Measurements from ENCODE around the gene CELSR1.

The CELSR1 gene

DNA sequence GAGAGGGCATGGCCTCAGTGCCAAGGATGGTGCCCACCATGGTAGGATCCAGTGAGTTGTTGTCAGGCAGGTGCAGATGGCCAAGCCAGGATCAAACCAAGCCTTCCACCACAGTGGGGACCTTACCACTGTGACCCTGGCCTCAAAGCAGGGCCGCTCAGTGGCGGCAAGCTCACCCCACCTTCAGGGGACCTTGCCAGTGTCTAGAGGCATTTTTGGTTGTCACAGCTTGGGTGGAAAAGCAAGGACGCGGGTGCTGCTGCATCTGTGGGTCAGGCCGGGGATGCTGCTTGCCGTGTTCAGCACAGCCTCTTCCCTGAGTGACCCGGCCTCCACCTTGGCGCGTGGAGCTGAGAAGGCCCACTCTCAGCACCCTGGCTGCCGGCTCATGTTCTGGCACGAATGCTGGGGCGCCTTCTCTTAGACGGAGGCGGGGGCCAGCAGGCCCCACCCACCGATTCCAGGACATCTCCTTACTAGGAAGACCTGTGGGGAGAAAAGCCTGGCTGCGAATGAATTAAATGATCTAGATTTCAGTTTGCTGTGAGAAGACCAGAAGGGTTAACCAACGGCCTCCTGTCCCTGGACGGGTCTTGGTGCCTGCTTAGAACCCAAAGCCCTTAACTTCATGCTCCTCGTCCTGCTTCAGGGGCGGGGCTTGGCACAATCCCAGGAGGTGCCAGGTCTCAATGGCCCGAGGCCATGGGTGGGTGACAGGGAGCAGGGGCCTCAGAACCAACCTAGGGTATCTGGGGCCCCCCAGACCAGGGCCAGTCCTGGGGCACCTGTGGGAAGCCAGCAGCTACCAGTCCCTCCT lies 183.0 kb downstream of the CELSR1 start:
- no peak overlapping the region for H3K4me3 ChIP-seq (ENCODE audit: low read depth, low read length)

DNA sequence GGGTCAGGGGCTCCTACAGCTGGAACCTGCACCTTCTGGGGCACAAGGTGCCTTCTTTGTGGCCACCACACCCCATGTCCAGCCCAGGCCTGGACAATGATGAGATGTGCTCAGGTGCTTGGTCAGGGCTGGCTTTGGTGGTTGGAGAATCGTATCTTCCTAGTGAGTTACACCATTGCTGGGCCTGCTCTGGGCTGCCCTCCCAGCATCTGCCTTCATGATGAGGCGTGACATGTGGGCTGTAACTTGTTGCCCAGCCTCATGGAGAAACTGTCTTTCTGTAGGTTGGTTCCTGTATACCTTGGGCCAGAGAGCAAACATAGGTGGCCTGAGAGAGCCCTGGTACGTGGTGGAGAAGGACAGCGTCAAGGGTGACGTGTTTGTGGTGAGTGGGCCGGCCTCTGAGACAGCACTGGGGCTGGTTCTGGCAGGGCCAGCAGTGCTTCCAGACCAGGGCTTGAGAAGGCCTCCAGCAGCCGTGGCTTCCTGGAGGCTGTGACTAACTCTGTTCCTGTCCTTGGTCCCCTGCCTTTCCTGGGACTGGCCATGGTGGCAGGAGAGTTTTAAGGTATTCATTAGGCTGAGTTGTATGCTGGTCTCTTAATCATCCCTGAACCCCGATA lies 183.8 kb downstream of the CELSR1 start:
- no peak overlapping the region for H3K4me3 ChIP-seq (ENCODE audit: low read depth, low read length)

DNA sequence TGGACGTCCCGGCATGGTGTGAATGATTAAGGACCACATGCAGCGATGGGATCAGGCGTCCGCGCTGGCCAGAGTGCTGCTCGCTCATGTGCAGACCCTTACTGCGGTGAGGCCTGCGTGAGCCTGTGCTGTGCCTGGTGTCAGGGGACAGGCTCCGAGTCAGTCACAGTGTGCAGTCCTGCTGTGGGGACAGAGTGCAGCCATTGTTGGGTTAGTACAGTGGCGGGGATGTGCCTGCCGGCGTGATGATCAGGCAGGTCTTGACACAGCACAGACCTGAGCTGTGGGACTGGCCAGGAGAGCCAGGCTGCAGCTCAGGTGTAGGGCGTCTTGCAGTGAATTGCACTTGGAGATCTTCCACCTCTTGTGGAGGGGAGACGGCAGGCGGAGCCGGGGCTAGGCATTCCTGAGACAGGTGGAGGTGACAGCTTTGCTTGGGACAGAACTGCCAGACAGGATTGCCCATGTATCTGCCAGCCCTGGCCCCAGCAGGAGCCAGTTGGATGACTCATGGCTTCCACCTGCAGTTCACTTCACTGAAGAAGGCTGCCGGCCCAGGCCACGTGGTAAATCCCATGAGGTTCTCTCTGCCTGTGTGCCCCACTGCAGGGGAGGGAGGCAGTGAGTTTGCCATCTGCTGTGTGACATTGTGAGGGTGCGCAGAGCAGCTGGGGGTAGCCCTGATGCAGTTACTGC lies 184.6 kb downstream of the CELSR1 start:
- no peak overlapping the region for H3K4me3 ChIP-seq (ENCODE audit: low read depth, low read length)

DNA sequence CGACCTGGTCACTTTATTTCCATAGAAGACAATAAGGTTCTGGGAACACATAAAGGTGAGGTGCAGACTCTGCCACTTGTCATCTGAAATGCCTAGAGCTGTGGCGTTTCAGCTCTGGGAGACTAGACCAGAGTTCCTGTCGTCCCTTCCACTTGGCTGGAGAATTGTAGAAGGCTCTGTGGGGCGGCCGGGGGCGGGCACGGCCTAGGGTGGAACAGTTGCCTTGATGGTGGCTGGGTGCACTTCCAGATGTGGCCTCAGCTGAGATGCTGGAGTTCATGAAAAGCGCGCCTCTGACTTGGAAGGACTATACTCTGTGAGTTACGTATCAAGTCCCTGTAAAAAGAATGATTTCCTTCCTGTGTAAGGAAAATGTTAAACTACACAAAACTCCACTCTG lies 185.1 kb downstream of the CELSR1 start:
- H3K4me3 ChIP-seq (ENCODE audit: low read depth, low read length): no peak overlapping the region

DNA sequence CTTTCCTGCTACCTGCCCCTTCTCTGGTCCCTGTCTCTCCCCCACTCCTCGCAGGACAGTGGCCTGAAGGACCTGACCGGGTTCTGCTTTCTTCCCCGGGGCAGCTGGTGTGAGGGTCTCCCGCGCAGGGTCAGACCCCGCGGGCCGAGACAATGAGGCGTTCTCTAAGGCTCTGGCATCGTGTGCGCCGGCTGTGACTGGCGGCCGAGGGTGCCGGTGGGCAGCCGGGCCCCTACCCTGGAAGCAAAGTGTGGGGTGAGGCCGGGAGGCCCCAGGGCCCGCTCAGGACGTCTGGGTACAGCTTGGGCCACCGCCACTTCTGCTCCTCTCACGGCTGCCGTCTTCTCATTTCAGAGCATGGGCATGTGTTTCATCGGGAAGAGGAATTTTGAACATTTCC lies 185.7 kb downstream of the CELSR1 start:
- no peak overlapping the region for H3K4me3 ChIP-seq (ENCODE audit: low read depth, low read length)

DNA sequence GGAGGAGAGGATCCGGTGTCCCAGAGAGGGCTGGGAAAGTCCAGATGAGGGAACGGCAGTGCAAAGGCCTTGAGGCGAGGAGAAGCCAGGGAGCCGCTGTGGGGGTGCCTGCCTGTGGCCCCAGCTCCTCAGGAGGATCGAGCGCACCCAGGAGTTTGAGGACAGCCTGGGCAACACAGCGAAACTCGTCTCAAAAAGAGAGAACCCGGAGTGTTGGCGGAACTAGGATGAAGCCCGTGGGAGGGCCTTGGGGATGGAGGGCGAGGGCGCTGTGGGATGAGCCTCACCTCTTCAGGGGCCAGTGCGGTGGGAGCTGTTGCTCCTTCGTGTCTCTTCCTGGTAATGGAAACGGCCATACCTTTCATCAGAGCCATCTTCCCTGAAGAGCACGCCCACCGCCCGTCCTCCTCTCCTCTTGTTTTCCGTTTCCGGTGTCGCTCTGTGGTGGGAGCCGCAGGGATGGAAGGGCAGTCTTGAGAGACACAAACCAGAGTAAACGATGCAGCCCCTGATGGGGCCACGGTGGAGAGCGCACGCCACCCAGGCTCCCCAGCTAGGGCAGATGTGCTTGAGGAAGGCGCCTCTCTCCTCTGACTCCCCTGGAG lies 186.2 kb downstream of the CELSR1 start:
- no peak overlapping the region for H3K4me3 ChIP-seq (ENCODE audit: low read depth, low read length)

DNA sequence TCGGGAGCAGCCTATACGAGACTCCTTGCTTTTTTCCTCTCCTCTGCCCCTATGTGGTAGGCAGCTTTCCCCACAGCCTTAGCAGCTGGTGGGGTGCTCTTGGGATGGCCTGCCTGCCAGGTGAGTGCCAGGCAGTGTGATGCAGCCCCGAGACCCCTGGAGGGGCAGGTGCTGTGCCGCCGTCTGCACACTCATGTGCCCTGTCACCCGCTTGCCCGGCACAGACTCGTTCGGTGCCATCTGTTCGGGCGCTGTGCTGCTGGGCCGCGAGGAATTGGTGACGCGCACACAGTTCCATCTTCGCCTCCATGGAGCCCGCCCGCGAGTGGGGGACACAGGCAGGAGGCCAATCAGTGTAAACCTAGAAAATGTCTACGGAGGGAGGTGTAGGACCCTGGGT lies 186.8 kb downstream of the CELSR1 start:
- no peak overlapping the region for H3K4me3 ChIP-seq (ENCODE audit: low read depth, low read length)

DNA sequence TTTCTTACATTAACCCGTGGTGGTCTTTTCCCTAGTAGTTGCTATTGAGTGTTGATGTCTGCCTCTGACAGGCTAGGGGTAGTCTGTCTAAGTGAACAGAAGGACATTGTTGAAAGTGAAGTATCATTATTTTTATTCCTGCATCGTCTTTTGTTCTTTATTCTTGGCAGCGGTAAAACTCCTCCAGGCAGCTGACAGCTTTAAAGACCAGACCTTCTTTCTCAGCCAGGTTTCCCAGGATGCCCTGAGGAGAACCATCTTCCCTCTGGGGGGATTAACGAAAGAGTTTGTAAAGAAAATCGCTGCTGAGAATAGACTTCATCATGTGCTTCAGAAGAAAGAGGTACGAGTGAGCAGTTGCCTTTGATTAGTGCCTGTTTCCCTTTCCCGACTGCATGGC lies 187.3 kb downstream of the CELSR1 start:
- H3K4me3 ChIP-seq (ENCODE audit: low read depth, low read length): no peak overlapping the region

DNA sequence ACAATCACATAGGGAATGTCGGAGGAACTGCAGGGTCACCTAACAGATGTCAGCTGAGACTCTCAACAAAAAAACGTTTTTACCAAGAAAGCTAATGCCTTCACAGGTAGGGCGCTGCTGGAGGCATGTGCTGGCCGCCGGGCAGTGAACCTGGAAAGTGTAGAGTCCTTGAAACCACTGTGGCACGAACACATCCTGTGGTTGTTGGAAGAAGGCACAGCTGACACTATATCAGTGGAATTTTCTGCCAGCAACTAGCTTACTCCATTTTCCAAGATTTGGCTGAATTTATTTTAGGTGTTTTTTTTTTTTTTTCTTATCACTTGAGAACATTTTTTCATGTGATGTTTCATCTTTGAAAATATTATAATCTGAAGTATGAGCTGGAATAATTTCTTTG lies 187.7 kb downstream of the CELSR1 start:
- H3K4me3 ChIP-seq (ENCODE audit: low read depth, low read length): no peak overlapping the region

DNA sequence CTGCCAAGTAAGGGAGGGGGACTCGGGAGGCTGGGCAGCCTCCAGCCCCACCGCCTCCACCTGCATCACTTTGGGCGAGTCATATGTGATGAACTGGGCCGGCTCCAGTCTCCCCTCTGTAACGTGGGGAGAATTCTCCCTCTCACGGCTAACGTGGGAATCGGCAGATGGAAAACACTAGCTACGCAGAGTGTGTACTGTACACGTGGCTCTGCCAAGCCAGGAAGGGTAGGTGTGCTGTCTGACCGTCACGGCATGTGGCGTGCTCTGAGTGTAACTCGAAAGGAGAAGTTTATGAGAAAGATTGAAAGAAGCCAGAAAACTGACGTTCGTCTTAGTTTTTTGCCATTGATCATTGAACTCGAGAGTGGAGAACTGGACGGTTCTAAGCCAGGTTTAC lies 188.2 kb downstream of the CELSR1 start:
- H3K4me3 ChIP-seq (ENCODE audit: low read depth, low read length): no peak overlapping the region

DNA sequence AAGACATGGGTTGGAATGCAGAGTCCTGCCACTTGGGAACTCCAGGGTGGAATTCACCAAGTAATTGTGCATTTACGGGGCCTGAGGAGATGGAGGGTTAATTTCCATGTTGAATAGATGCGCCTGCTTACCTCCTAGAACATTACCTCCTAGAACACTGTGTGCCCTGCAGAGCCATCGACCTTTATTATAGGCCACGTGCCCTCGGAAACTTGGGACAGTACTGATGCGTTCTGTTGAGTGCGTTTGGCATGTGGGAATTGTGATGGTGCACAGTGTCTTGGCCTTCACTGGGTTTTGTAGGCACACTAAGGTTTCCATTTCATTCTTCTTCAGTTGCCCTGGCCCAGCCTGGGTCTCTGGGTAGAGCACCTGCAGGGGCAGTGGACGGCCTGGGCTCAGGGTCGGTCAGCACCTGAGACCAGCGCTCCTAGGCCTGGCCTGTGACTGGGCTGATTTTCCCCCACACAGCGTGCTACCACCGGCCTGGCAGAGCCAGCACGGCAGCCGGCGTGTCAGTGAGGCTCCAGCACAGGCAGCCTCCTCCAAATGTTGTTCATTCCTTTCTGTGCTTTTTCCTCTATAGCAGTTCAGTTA lies 189.2 kb downstream of the CELSR1 start:
- H3K4me3 ChIP-seq (ENCODE audit: low read depth, low read length): no peak overlapping the region

DNA sequence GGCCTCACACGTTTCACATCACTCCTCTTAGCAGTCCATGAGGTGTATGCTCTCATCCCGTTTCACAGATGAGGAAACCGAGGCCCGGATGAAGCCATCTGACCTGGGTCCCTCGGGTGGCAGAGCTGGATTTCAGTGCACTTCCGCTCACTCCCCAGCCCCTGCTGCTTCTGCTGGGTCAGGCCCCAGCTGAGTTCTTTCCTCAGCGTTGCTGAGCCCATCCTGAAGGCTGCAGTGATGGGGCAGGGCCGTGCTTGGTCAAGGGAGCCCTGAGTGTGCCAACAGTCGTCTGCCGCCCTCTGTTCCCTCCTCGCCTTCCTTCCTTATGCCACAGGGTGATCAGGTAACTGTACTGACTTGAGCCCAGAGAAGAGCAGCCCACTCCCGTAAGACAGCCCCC lies 189.8 kb downstream of the CELSR1 start:
- H3K4me3 ChIP-seq (ENCODE audit: low read depth, low read length): no peak overlapping the region

DNA sequence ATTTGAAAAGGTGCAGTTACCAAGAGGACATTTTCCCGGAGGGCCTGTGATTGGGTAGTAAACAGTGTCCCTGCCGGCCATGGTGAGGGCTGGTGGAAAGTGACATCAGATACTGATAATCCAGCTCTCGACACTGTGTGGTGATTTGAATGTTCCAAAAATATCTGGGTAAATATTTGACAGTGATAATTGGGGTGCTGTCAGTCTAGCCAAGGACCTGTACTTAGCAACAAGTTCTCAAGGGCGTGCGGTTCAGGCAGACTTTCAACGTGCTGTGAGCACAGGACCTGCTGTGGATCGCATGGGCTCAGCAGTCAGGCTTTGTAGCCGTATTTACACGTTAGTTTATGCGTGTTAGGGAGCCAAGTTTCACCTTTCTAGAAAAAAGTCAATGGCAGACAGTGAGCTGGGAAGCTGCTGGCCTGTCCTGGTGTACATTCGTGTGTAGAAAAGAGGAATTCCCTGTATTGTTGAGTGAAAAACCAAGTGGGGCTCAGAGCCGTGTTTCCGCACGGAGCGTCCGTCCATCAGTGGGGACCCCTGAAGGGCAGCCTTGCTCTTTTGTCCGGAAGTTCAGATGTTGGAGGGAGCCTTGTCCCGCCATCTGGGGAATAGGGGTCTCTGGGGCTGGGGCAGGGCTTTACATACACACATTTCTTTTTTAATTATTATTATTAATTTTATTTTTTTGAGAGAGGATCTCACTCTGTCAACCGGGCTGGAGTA lies 190.6 kb downstream of the CELSR1 start:
- no peak overlapping the region for H3K4me3 ChIP-seq (ENCODE audit: low read depth, low read length)

DNA sequence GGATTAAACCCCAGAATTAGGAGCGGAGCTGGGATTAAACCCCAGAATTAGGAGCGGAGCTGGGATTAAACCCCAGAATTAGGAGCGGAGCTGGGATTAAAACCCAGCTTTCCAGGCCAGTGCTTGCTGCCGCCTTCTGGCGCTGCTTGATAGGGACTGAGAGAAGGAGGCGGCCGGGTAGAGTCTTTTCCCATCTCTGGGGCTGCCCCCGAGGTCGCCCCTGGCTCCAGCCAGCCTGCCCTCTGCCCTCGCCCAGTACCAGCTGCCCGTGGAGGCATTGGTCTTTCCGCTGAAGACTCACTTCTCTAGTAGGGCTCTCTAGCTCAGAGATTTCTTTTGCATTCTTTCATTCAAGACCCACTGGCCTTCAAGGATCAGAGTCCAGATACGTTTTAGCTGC lies 196.7 kb downstream of the CELSR1 start:
- H3K4me3 ChIP-seq (ENCODE audit: low read depth, low read length): no peak overlapping the region

DNA sequence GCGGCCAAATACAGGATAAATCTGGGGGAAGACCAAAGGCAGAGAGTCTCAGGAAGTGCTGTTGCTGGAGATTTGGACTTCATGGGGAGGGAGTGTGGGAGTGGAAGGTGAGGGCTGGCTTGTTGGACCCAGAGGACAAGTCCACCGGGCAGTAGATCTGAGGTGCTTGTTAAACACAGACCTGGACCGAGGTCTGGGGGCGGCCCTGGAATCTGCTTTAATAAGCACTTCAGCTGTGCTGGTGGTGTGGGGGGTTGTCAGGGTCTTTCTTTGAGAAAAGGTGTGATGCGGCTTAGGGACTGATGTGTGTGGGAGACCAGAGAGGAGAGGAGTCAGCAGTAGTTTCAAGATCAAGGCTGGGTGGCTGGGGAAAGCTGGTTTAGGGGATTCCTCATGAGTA lies 197.5 kb downstream of the CELSR1 start:
- no peak overlapping the region for H3K4me3 ChIP-seq (ENCODE audit: low read depth, low read length)

DNA sequence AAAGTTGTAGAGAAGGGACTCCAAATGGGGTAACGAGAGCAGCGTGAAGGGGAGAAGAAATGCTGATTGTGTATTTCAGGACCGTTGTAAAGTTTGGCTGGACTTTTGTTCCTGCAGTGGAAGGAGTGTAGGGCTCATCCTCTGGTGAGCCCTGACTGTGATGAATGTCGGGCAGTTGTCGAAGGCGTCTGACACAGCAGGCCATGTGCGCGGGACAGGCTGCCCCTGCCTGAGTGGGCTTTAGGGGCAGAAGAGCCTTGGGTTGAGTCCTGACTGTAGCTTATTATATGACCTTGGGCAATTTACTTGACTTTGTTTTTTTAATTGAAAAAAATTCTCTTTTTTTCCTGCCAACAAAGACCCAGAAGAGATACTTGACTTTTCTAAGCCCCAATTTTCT lies 198.8 kb downstream of the CELSR1 start:
- no peak overlapping the region for H3K4me3 ChIP-seq (ENCODE audit: low read depth, low read length)

DNA sequence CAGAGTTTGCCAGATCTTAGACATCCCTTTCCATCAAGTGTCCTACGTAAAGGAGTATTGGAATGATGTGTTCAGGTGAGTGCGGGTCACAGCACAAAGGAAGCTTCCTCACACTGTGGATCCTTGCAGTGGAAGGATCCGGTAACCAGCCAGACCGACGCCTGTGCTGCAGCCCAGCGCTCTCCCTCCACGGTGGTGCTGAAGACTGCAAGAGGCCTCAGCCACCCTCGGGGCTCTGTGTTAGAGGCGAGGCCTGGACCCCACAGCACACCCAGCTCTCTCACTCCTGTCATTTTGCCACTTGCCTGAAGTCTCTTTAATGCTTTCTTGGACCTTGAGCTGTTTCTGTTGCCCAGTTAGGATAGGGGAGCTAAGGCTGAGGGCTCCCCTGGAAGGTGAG lies 199.6 kb downstream of the CELSR1 start:
- no peak overlapping the region for H3K4me3 ChIP-seq (ENCODE audit: low read depth, low read length)

DNA sequence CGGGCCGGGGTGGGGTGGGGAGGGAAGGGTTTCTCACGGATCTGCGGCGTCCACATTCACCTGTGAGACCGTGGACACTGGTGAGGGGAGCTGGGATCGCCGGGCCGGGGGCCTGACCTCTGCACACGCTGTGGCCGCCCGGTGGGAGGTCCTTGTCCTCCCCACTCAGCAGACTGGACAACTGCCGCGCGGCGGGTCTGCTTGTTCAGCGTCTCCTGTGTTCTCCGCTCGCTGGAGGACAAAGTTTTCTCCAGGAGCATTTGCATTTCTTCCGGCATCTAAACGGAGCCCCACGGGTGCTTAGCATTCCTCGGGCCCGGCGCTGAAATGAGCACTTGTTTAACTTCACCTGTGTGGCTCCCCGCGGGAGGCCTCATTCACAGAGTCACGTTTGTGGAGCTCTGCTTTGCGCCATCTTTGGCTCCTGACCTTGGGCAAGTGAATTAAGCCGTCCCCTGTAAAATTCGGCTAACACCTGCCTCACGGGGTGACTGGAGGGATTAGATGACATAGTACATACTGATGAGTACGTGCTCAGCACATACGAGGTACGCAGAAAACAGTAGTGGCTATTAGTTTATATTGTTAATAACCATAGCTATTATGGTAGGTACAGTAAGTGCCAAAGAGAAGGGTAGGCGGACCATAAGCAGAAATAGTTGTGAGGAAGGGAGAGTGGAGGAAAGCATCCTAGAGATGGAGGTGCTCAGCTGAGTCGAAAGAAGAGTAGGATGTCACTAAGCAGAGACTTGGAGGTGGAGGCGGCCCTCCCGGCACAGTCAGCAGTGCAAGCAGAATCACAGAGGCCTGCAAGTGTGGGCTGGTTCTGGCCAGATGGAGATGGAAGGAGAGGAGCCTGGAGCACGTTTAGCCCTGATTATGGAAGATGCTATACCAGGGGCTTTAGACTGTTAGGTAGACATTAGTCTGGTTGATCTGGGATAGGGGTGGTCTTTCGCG lies 201.0 kb downstream of the CELSR1 start:
- peak overlapping the region; percentile 96 for H3K4me3 ChIP-seq (ENCODE audit: low read depth, low read length)

Measured in iPS-11a (cell line).